Karpas-422 (cell line): Measurements from ENCODE around the gene PROK1. TPM values are rescaled to one million over a fixed set of nuclear protein-coding genes. Genes with fewer than 3 reads are reported as not detected.
"Not testable (repeated sequence)": the region's sequence is repeated elsewhere in the genome, so short reads cannot be mapped to it uniquely, and the experiment has no call there.

Experiments used
- DNase-seq: peaks from one replicate; pipeline ENCODE4 v3.0.0-alpha.2; 2015
- H2AFZ ChIP-seq: fragments of 200-600 bp; sonication (generic); 2 replicates; pipeline ENCODE4 v1.6.1; 2014; ENCODE audit warnings: antibody characterized with exemption, low read length, mixed read lengths
- H3K27ac ChIP-seq: fragments of 200-600 bp; sonication (generic); 2 replicates; pipeline ENCODE4 v1.5.1; 2014; ENCODE audit warnings: mild to moderate bottlenecking, low read length, moderate library complexity
- H3K27me3 ChIP-seq: fragments of 200-600 bp; sonication (generic); 2 replicates; pipeline ENCODE4 v1.6.1; 2014; ENCODE audit warnings: low read length, mixed read lengths
- H3K36me3 ChIP-seq: fragments of 200-600 bp; sonication (generic); 2 replicates; pipeline ENCODE4 v1.6.1; 2014; ENCODE audit warnings: low read length, mixed read lengths; ENCODE audit not compliant: insufficient read depth
- H3K4me1 ChIP-seq: fragments of 200-600 bp; sonication (generic); 2 replicates; pipeline ENCODE4 v1.6.1; 2014; ENCODE audit warnings: mild to moderate bottlenecking, low read length, mixed read lengths
- H3K4me2 ChIP-seq: fragments of 200-600 bp; sonication (generic); 2 replicates; pipeline ENCODE4 v1.6.1; 2014; ENCODE audit warnings: low read length, low read depth, mild to moderate bottlenecking; ENCODE audit not compliant: poor library complexity, severe bottlenecking
- H3K4me3 ChIP-seq: fragments of 200-600 bp; sonication (generic); 2 replicates; pipeline ENCODE4 v1.5.1; 2014; ENCODE audit warnings: mild to moderate bottlenecking, antibody characterized with exemption, low read length, mixed read lengths
- H3K79me2 ChIP-seq: fragments of 200-600 bp; sonication (generic); 2 replicates; pipeline ENCODE4 v1.6.1; 2014; ENCODE audit warnings: mild to moderate bottlenecking, low read length, mixed read lengths
- H3K9ac ChIP-seq: fragments of 200-600 bp; sonication (generic); 2 replicates; pipeline ENCODE4 v1.6.0; 2014; ENCODE audit warnings: low read length
- H3K9me2 ChIP-seq: fragments of 200-600 bp; sonication (generic), shearing (Covaris generic); replicated peaks from 2 replicates; pipeline ENCODE4 v1.6.0; 2014; ENCODE audit warnings: mild to moderate bottlenecking, low read length, moderate library complexity; ENCODE audit not compliant: insufficient read depth
- H3K9me3 ChIP-seq: fragments of 300-700, 200-600 bp; sonication (generic); 2 replicates; pipeline ENCODE4 v1.6.1; 2014; ENCODE audit warnings: low read length, mixed read lengths
- H4K20me1 ChIP-seq: fragments of 200-600 bp; sonication (generic); 2 replicates; pipeline ENCODE4 v1.6.1; 2014; ENCODE audit warnings: mild to moderate bottlenecking, antibody characterized with exemption, low read length, low read depth; ENCODE audit not compliant: insufficient read depth
- total RNA-seq: library from RNA; depleted of rRNA; stranded (reverse); fragments of >200 nt; shearing (Covaris generic); gene quantifications from 2 replicates; pipeline ENCODE4 v1.2.3, GENCODE V29; 2014; ENCODE audit warnings: low replicate concordance; rRNA removed

The PROK1 gene
- not detected in 2 replicates for total RNA-seq

GRCh38 chr1:110450929-110451328 is at the start of gene PROK1:
TSS of gene PROK1 (plus strand) at chr1:110451149. CDS start at chr1:110451217, 68 bp downstream.
- no peaks in the 10 kb centered on the region for H3K36me3 ChIP-seq
- H3K4me2 ChIP-seq = no peak within 1 kb of the TSS
- H3K4me1 ChIP-seq = no peaks in the 10 kb centered on the region
- no peak for DNase-seq
- no peaks in the 10 kb centered on the region for H3K9me2 ChIP-seq
- H3K27ac ChIP-seq = no peak within 1 kb of the TSS
- no peak within 1 kb of the TSS for H3K9ac ChIP-seq
- no peak within 1 kb of the TSS for H2AFZ ChIP-seq
- H3K27me3 ChIP-seq = no peaks in the 10 kb centered on the region
- H3K4me3 ChIP-seq = no peak within 1 kb of the TSS
- no peaks in the 10 kb centered on the region for H3K9me3 ChIP-seq
- no peaks in the 10 kb centered on the region for H3K79me2 ChIP-seq
- no peaks in the 10 kb centered on the region for H4K20me1 ChIP-seq

DNA sequence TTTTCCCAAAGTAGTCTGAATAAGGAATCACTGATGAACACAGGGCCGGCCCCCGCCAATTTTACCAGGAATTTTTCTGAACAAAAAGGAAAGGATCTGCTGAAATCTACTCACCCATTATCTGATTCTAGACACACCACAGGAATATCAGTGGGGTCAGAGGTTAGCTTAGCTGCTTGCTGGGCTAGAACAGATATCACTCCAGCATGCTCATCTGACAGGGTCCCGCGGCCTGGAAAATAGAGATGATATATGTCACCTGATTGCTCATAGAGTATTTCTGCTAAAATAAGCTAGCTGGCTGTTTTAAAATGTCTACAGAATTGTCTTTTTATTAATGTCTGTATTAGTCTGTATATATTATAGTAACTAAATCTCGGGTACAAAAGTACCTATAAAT is 47.1 kb upstream of the PROK1 start:
- no peak for DNase-seq
- Histone ChIP-seq H3K9me2 (no peaks in the 10 kb centered on the region), H3K27ac (no peak overlapping the region; the same call in 1 of the 2 replicates), H3K27me3 (no peaks in the 10 kb centered on the region), H2AFZ (no peak overlapping the region), H3K4me3 (no peak overlapping the region), H3K4me2 (no peak overlapping the region), H4K20me1 (no peaks in the 10 kb centered on the region), H3K9me3 (no peaks in the 10 kb centered on the region), H3K36me3 (peaks cover 56% of the 10 kb centered on the region), H3K79me2 (peaks cover 46% of the 10 kb centered on the region), H3K9ac (no peak overlapping the region), H3K4me1 (peaks cover 16% of the 10 kb centered on the region)

- Histone ChIP-seq H4K20me1 (no peaks in the 10 kb centered on the region), H2AFZ (no peak overlapping the region), H3K4me2 (no peak overlapping the region), H3K27me3 (no peaks in the 10 kb centered on the region), H3K9me2 (no peaks in the 10 kb centered on the region), H3K9ac (no peak overlapping the region), H3K36me3 (peaks cover 52% of the 10 kb centered on the region), H3K79me2 (peaks cover 49% of the 10 kb centered on the region), H3K4me3 (no peak overlapping the region), H3K9me3 (no peaks in the 10 kb centered on the region), H3K4me1 (peaks cover 21% of the 10 kb centered on the region), H3K27ac (peak overlapping the region; percentile 15; the same call in 1 of the 2 replicates)
- no peak for DNase-seq
Measured at GRCh38 chr1:110404401-110404800, 46.5 kb upstream of the PROK1 start.

DNA sequence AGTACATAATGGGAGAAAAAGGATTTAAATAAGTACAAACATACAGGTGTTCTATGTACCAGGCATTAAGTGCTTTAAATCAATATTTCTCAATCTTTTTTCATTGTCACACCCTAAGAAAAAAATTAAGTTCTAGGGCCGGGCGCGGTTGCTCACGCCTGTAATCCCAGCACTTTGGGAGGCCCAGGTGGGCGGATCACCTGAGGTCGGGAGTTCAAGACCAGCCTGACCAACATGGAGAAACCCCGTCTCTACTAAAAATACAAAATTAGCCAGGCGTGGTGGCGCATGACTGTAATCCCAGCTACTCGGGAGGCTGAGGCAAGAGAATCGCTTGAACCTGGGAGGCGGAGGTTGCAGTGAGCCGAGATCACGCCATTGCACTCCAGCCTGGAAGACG is 44.5 kb upstream of the PROK1 start:
- H3K27me3 ChIP-seq, H4K20me1 ChIP-seq, H2AFZ ChIP-seq, H3K9me3 ChIP-seq, H3K9me2 ChIP-seq, DNase-seq: not testable (repeated sequence)
- peak overlapping the region; percentile 88 for H3K4me3 ChIP-seq
- H3K79me2 ChIP-seq = peaks cover 49% of the 10 kb centered on the region
- peak overlapping the region; percentile 95 for H3K9ac ChIP-seq
- H3K4me1 ChIP-seq = peaks cover 21% of the 10 kb centered on the region
- peak overlapping the region; percentile 86 for H3K27ac ChIP-seq
- H3K4me2 ChIP-seq = peak overlapping the region; percentile 81
- peaks cover 38% of the 10 kb centered on the region for H3K36me3 ChIP-seq

DNA sequence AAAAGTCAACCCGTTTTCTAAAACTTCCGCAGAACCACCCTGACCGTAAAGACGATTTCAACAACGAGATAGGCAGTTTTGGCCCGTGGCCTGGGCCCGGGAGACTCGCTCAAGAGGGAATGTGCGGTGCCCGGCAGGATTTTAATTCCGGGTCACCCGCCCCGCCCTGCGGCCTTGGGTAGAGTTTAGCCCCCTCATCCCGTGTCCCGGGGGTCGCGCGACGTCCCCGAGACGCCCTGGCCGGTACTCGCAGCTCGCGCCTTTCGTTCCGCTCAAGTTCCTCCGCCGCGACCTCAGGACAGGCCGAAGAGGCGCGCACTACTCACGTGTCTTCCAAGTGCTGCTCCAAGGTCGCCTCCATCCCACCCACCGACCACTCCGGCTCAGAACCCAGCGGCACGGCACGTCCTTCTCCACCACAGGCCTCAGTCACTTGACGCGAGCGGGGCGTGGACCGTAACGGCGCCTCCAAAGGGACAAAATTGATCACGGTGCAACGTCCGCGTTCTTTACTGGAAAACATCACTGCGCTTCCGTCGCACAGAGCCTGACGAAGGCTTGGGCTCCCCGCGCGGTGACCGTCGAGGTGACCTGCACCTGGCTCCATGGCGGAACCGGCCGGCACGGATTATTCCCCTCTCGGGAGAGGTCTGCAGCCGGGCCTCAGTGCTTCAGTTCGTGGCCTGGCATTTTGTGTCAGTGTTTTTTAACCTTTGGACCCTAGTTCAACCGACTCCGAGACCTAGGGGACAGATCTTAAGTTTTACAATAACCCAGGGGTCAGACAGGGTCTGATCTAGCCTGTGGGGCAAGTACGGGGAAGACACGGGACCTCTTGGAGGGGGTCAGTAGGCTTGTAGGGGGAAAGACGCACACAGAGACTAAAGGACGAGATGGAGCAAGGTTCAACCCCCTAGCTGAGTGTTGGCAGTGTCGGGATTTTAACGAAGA is 43.4 kb upstream of the PROK1 start, which contains the start of gene LAMTOR5:
Gene LAMTOR5, minus strand, starts transcription at position 435 of the 951 bp plus-strand sequence. Its CDS starts 74 bp downstream, at position 361.
- peaks cover 27% of the 10 kb centered on the region for H3K4me1 ChIP-seq
- H3K36me3 ChIP-seq = peaks cover 29% of the 10 kb centered on the region
- peak within 1 kb of the TSS; percentile 82; the same call in 1 of the 2 replicates for H2AFZ ChIP-seq
- peak within 1 kb of the TSS; percentile 88 for H3K4me3 ChIP-seq
- no peaks in the 10 kb centered on the region for H3K9me2 ChIP-seq
- no peaks in the 10 kb centered on the region for H4K20me1 ChIP-seq
- no peaks in the 10 kb centered on the region for H3K27me3 ChIP-seq
- H3K27ac ChIP-seq = peak within 1 kb of the TSS; percentile 86
- peak within 1 kb of the TSS; percentile 95 for H3K9ac ChIP-seq
- no peaks in the 10 kb centered on the region for H3K9me3 ChIP-seq
- H3K4me2 ChIP-seq = peak within 1 kb of the TSS; percentile 81
- H3K79me2 ChIP-seq = peaks cover 49% of the 10 kb centered on the region
- peak; percentile 98 for DNase-seq

DNA sequence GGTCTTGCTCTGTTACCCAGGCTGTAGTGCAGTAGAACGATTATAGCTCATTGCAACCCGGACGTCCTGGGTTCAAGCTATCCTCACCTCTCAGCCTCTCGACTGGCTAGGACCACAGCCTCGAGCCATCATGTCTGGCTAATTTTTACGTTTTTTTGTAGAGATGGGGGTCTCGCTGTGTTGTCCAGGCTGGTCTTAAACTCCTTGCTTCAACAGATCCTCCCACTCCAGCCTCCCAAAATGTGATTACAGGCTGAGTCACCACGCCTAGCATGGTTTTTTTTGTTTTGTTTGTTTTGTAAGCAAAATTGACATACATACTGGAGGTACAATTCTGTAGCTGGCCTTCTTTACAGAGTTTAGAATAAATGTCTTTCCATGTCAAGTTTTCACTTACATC is 42.5 kb upstream of the PROK1 start:
- peaks cover 20% of the 10 kb centered on the region for H3K36me3 ChIP-seq
- DNase-seq = no peak
- H3K4me3 ChIP-seq = peak overlapping the region; percentile 88
- no peaks in the 10 kb centered on the region for H3K9me2 ChIP-seq
- H2AFZ ChIP-seq = no peak overlapping the region
- no peaks in the 10 kb centered on the region for H3K9me3 ChIP-seq
- H3K79me2 ChIP-seq = peaks cover 49% of the 10 kb centered on the region
- peaks cover 36% of the 10 kb centered on the region for H3K4me1 ChIP-seq
- H3K4me2 ChIP-seq = peak overlapping the region; percentile 81
- H3K9ac ChIP-seq = peak overlapping the region; percentile 95
- H3K27ac ChIP-seq = peak overlapping the region; percentile 86
- H3K27me3 ChIP-seq = no peaks in the 10 kb centered on the region
- no peaks in the 10 kb centered on the region for H4K20me1 ChIP-seq

- H3K27ac ChIP-seq = no peak overlapping the region
- no peaks in the 10 kb centered on the region for H3K27me3 ChIP-seq
- H3K79me2 ChIP-seq = peaks cover 42% of the 10 kb centered on the region
- peaks cover 12% of the 10 kb centered on the region for H3K36me3 ChIP-seq
- 0 out of 2 replicates have a peak overlapping the region, but pooled peaks have one; percentile 95 for H3K9ac ChIP-seq
- H3K9me3 ChIP-seq = no peaks in the 10 kb centered on the region
- no peaks in the 10 kb centered on the region for H3K9me2 ChIP-seq
- no peak for DNase-seq
- peak overlapping the region; percentile 88; the same call in 1 of the 2 replicates for H3K4me3 ChIP-seq
- H4K20me1 ChIP-seq = no peaks in the 10 kb centered on the region
- H2AFZ ChIP-seq = no peak overlapping the region
- peaks cover 36% of the 10 kb centered on the region for H3K4me1 ChIP-seq
- peak overlapping the region; percentile 81 for H3K4me2 ChIP-seq
Measured at GRCh38 chr1:110409316-110409715, 41.6 kb upstream of the PROK1 start.

- peaks cover 28% of the 10 kb centered on the region for H3K79me2 ChIP-seq
- no peaks in the 10 kb centered on the region for H3K9me3 ChIP-seq
- H4K20me1 ChIP-seq = no peaks in the 10 kb centered on the region
- DNase-seq = no peak
- no peak overlapping the region for H3K4me2 ChIP-seq
- no peaks in the 10 kb centered on the region for H3K27me3 ChIP-seq
- no peak overlapping the region for H3K9ac ChIP-seq
- no peaks in the 10 kb centered on the region for H3K9me2 ChIP-seq
- H3K27ac ChIP-seq = no peak overlapping the region
- no peak overlapping the region for H3K4me3 ChIP-seq
- H3K36me3 ChIP-seq = 0 out of 2 replicates have a peak, but pooled peaks cover under 1% of the 10 kb centered on the region
- peaks cover 28% of the 10 kb centered on the region for H3K4me1 ChIP-seq
- no peak overlapping the region for H2AFZ ChIP-seq
Measured at GRCh38 chr1:110411173-110411735, 39.7 kb upstream of the PROK1 start.
